ENCODE measurements around the gene GALK2.
"Not testable (repeated sequence)": the region's sequence is repeated elsewhere in the genome, so short reads cannot be mapped to it uniquely, and the experiment has no call there.

The GALK2 gene

DNA sequence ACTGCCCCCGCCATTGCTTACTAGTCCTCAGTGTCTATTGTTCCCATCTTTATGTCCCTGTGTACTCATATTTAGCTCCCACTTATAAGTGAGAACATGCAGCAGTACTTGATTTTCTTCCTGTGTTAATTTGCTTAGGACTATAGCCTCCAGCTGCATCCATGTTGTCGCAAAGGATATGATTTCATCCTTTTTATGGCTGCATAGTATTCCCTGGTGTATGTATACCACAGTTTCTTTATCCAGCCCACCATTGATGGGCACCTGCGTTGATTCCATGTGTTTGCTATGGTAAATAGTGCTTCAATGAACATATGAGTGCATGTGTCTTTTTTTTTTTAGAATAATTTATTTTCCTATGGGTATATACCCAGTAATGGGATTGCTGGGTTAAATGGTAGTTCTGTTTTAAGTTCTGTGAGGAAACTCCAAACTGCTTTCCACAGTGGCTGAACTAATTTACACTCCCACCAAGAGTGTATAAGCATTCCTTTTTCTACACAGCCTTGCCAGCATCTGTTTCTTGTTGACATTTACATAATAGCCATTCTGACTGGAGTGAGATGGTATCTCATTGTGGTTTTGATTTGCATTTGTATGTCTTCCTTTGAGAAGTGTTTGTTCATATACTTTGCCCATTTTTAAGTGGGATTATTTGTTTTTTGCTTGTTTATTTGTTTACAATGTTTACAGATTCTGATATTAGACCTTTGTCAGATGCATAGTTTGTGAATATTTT, 53.7 kb downstream of the GALK2 start:
- DNase-seq (ENCODE audit: low spot score), result no peak

GRCh38 chr15:49225572-49226281, 55.7 kb downstream of the GALK2 start:
- DNase-seq (ENCODE audit: low spot score), result peak; percentile 17

- DNase-seq (ENCODE audit: low spot score), result no peak
Observed at GRCh38 chr15:49227602-49228001, 57.6 kb downstream of the GALK2 start.

DNA sequence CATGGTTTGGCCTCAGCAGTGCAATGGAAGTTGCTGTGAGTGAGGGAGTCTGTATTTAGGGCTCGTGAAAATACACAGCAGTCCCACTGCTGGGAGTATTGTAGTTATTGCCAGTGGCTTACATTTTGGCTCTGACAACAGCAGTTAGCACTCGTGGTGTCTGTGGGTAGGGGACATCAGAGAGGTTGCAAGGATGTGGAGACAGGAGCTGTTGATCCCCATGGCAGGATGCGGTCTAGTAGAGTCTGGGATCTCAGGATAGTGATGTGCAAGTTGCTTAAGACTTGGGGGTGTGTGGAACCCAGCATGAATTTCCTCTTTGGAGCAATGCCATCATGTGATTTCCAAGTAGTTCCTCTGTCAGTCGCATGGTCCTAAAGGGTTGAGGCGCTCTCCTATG, 59.9 kb downstream of the GALK2 start:
- DNase-seq (ENCODE audit: low spot score), result no peak

- no peak for DNase-seq (ENCODE audit: low spot score)
Observed at GRCh38 chr15:49232236-49232806, 62.3 kb downstream of the GALK2 start.

- peak; percentile 49 for DNase-seq (ENCODE audit: low spot score)
Observed at GRCh38 chr15:49235446-49236124, 65.5 kb downstream of the GALK2 start.

DNA sequence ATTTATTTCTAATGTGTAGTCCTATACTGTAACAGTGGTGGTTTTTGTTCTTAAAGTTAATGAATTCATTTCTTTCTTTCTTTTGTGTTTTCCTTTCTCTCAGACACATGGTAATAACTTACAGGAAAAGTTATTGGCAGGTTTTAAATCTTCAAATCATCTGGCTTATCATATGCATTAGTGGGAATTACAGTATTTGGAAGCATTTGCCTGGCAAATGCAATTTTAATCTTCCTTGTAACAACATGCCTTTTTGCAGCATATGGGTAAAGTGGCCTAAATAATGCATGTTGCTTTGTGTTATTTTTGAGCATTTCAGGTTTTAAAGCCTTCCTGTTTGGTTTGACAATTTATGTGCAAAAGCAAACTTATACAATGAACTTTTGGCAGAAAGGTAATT, 66.8 kb downstream of the GALK2 start:
- DNase-seq (ENCODE audit: low spot score), result no peak

DNA sequence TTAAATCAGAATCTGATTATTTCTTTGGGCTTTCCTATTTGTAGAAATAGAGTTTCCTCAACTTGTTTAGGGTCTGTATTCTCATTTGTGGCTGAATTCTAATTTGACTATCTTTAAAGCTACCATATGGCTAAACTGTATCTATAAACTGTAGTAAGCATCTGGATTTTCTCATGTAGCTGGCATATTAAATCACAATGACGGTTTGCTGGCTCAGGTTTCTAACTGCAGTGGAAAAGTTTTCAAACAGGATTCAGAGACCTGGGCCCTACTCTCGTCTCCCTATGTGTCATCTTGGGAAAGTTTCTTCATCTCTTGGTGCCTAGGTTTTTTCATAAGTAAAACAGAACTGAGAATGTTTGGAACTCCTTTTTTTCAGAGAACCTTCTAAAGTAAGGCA, 68.3 kb downstream of the GALK2 start:
- peak; percentile 26 for DNase-seq (ENCODE audit: low spot score)

DNA sequence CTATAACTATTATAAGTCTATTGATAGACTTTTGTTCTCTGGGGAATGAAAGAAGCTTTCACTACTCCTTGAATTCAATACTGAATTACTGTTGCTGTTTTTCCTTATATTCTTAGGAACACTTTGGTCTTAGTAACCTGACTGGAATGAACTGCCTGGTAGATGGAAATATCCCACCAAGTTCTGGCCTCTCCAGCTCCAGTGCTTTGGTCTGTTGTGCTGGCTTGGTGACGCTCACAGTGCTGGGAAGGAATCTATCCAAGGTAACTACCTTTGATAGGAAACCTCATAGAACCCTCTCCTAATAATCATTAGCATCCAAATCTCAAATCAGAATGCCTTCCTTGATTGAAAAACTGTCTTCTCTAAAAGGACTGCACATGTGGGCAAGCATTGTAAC, 69.1 kb downstream of the GALK2 start:
- no peak for DNase-seq (ENCODE audit: low spot score)

- peak; percentile 72 for DNase-seq (ENCODE audit: low spot score)
Observed at GRCh38 chr15:49242820-49243219, 72.8 kb downstream of the GALK2 start.

DNA sequence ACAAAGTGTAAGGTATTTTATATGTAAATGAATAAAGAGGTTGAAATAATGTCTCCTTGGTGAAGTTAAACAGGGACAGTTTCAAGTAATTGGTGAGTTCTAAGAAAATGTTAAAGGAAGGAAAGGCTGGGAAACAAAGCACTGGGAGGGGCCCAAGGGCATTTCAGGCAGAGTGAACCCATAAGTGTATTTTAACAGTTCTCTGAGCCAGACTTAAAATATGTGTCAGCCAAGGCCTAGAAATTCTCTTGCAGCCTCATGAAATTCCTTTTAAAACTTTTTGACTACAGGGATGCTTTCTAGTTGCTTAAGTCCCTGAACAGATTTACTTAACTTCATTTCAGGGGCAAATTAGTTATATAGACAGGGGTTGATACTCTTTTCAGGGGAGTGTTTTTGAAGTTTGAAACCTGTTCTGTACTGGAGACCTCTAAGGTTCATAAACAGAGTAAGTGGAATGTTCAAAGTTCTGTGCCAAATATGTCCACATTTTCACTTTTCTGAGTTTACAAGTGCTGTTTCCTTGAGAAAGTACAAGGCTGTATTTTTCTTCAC, 77.6 kb downstream of the GALK2 start:
- DNase-seq (ENCODE audit: low spot score), result no peak

DNA sequence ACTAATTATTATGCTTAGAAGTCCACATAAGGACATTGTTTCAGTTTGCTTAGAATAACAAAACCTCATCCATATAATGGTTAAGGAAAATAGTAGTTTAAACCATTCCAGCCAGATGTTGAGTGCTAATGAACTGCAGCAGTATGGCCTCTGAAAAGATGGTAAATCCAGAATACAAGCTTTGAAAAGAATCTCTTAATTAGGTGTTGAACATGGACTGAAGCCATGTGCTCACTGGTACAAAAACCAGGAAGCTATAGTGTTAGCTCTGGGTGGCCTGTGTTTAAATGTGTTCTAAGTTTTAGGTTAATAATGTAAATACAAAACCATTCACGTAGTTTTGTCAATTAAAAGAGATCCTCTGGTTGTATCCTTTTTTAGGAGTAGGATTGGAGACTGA, 78.2 kb downstream of the GALK2 start:
- DNase-seq (ENCODE audit: low spot score), result no peak

DNA sequence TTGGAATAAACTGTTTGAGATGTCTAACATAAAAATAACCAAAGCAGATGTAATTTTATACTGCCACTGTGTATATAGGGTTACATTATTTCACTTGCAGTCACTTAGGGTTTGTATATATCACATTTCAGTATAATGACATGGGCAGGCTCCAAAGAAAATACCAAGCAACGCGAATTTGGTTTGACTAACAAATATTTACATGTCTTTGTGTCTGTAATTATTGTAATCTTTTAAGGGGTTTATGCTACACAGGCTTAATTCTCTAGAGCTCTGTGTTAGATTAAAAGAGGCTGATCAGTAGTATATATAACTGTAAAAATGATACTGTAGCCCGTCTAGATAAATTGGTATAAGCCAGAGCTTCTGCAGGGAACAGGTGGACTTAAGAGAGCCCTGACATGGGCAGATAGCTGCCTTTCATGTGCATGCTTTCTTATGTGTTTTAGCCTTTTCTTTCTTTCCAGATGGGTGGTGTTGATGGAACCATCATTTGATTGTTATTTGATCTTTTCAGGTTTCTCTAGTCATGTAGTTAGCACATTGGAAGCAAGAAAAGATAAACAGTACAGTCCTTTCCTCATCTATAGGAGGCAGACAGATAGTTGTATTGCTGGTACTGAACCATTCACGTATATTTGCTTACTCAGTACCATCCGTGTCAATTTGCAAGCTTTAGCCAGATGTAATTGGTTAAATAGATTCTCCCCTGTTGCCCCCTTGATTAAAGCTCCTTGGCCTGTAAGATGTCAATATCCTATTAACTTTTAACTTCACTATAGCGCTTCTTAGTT, 86.1 kb downstream of the GALK2 start:
- DNase-seq (ENCODE audit: low spot score), result no peak

- DNase-seq (ENCODE audit: low spot score), result not testable (repeated sequence)
Observed at GRCh38 chr15:49265117-49265516, 95.1 kb downstream of the GALK2 start.

GRCh38 chr15:49265911-49266310, 95.9 kb downstream of the GALK2 start:
- no peak for DNase-seq (ENCODE audit: low spot score)

- peak; percentile 28 for DNase-seq (ENCODE audit: low spot score)
Observed at GRCh38 chr15:49270541-49271421, 100.7 kb downstream of the GALK2 start.

- DNase-seq (ENCODE audit: low spot score), result no peak
Observed at GRCh38 chr15:49273734-49274318, 103.8 kb downstream of the GALK2 start.

GRCh38 chr15:49278751-49279150, 108.7 kb downstream of the GALK2 start:
- DNase-seq (ENCODE audit: low spot score), result no peak

- DNase-seq (ENCODE audit: low spot score), result no peak
Observed at GRCh38 chr15:49279521-49280456, 109.7 kb downstream of the GALK2 start.

All from AG08396 (cell line).